ENCODE measurements around the gene PVALB. TPM values are rescaled to one million over a fixed set of nuclear protein-coding genes. Genes with fewer than 3 reads are reported as not detected.

PVALB gene
- total and polyA plus RNA-seq, 2 donors (not counting 3 experiments of a cell fraction or from before 2014, with no cell fraction given) = not detected

DNA sequence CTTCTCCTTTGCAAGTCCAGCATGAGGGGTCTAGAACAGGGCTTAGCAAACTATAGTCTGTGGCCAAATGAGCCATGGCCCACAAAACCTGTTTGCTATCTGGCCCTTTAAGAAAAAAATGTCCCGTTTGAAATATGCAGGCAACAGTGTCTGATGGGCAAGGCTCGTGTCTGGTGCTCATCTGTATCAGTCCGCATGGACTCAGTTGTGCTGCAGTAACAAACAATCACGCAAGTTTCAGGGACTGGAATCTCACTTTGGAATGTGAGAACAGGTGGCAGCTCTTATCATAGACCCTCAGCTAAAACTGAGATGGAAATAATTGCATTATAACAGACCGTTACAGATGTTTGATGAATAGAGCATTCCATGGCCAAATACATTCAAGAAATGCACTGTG lies 19.1 kb upstream of the PVALB start:
- Histone ChIP-seq H3K4me1 (ENCODE audit: control insufficient read depth, extremely low read depth, insufficient read depth, low read length) (no peaks in the 10 kb centered on the region), H3K9me1 (replicated peaks; ENCODE audit: control insufficient read depth, extremely low read depth, insufficient read depth, low read length) (no peaks in the 10 kb centered on the region), H3K9ac (replicated peaks; ENCODE audit: extremely low read depth, insufficient read depth, low read length) (no peak overlapping the region), H3K27ac (ENCODE audit: insufficient read depth, low read depth, low read length) (no peak overlapping the region), H3K27me3 (ENCODE audit: control insufficient read depth in 2 of 2, insufficient read depth in 2 of 2, low read length in 2 of 2) (peaks cover under 1 to 2% of the 10 kb centered on the region in 2 experiments), H3K36me3 (ENCODE audit: control insufficient read depth in 2 of 2, extremely low read depth in 1 of 2, insufficient read depth in 2 of 2, low read length in 2 of 2) (no peaks in the 10 kb centered on the region), H3K4me3 (replicated peaks in 1 of 3; ENCODE audit: insufficient read depth in 1 of 3, low read depth in 1 of 3, low read length in 3 of 3) (no peak overlapping the region), H3K9me3 (replicated peaks; ENCODE audit: control insufficient read depth, insufficient read depth, low read length) (no peaks in the 10 kb centered on the region), H3K79me2 (ENCODE audit: control insufficient read depth, insufficient read depth, low read length) (no peaks in the 10 kb centered on the region), H4K20me1 (replicated peaks; ENCODE audit: control insufficient read depth, extremely low read depth, insufficient read depth, low read length) (no peaks in the 10 kb centered on the region), H2AFZ (ENCODE audit: low read depth, low read length) (no peak overlapping the region), H3K4me2 (ENCODE audit: insufficient read depth, low read length) (no peak overlapping the region)
- TF ChIP-seq GATA2 (IDR thresholded peaks at IDR 0.05; ENCODE audit: insufficient read depth, insufficient read length, low read depth, low read length) (no peak), JUN (IDR thresholded peaks at IDR 0.05; ENCODE audit: borderline replicate concordance, insufficient read depth, insufficient read length, low read depth) (no peak), FOS (IDR thresholded peaks at IDR 0.05; ENCODE audit: borderline replicate concordance, insufficient read depth, low read length) (no peak), POLR2A (IDR thresholded peaks at IDR 0.05; ENCODE audit: low read depth, low read length) (no peak), MYC (IDR thresholded peaks at IDR 0.05; ENCODE audit: low read depth, low read length) (no peak), EZH2 (IDR thresholded peaks at IDR 0.05; ENCODE audit: borderline replicate concordance, low read depth, low read length, severe bottlenecking) (no peak), POLR2AphosphoS5 (IDR thresholded peaks at IDR 0.05; ENCODE audit: insufficient read depth, low read depth, low read length) (no peak)
- TF ChIP-seq, protein P1, sequence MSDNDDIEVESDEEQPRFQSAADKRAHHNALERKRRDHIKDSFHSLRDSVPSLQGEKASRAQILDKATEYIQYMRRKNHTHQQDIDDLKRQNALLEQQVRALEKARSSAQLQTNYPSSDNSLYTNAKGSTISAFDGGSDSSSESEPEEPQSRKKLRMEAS (IDR thresholded peaks at IDR 0.05; ENCODE audit: insufficient read depth, insufficient read length) = no peak
- TF ChIP-seq, protein P2, sequence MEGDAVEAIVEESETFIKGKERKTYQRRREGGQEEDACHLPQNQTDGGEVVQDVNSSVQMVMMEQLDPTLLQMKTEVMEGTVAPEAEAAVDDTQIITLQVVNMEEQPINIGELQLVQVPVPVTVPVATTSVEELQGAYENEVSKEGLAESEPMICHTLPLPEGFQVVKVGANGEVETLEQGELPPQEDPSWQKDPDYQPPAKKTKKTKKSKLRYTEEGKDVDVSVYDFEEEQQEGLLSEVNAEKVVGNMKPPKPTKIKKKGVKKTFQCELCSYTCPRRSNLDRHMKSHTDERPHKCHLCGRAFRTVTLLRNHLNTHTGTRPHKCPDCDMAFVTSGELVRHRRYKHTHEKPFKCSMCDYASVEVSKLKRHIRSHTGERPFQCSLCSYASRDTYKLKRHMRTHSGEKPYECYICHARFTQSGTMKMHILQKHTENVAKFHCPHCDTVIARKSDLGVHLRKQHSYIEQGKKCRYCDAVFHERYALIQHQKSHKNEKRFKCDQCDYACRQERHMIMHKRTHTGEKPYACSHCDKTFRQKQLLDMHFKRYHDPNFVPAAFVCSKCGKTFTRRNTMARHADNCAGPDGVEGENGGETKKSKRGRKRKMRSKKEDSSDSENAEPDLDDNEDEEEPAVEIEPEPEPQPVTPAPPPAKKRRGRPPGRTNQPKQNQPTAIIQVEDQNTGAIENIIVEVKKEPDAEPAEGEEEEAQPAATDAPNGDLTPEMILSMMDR (IDR thresholded peaks at IDR 0.05; ENCODE audit: extremely low read depth in 1 of 2, insufficient read depth in 1 of 2, low read depth in 1 of 2, low read length in 2 of 2) = no peak
- POLR2A ChIA-PET = no interaction called here
- CTCF ChIA-PET = interaction anchor here (2.5 kb wide), 1 partner anchor 20 kb away, joined by 7 read pairs; no protein-coding TSS in a partner anchor
- dilution Hi-C loops (cut with MboI; ENCODE audit: extremely low pct_ligation_motif_present, low sequenced_read_pairs) = loop anchor here (10.0 kb wide), 1 partner anchor 61 kb away; the partner anchor contains the start of gene IFT27
- no peak for FAIRE-seq
- intact Hi-C loops (cut with micrococcal nuclease) = no loop called here
- BruUV-seq (replicated peaks) = no TSS peak
- DNase-seq (ENCODE audit: low read depth, low spot score) = no peak
